ENCODE results near the gene TMEM131. TPM values are rescaled to one million over a fixed set of nuclear protein-coding genes. Genes with fewer than 3 reads are reported as not detected.

TMEM131 gene
- total RNA-seq, 1 donor from 2014 or later: 35.3 TPM

GRCh38 chr2:97726261-97727064, 269.3 kb downstream of the TMEM131 start:
- Histone ChIP-seq H3K4me1 (ENCODE audit: insufficient read depth, low read length) (no peaks in the 10 kb centered on the region), H3K27me3 (ENCODE audit: insufficient read depth, low read length) (peaks cover 2% of the 10 kb centered on the region), H3K9me3 (ENCODE audit: insufficient read depth, low read depth, low read length) (peaks cover 6% of the 10 kb centered on the region), H2AFZ (ENCODE audit: low read depth, low read length) (no peak overlapping the region), H3K79me2 (ENCODE audit: insufficient read depth, low read length) (no peaks in the 10 kb centered on the region), H3K4me3 (ENCODE audit: insufficient read depth, low read depth, low read length) (no peak overlapping the region), H3K36me3 (ENCODE audit: insufficient read depth, low read length) (no peaks in the 10 kb centered on the region), H4K20me1 (ENCODE audit: insufficient read depth, low read length) (no peaks in the 10 kb centered on the region), H3K27ac (ENCODE audit: low read depth, low read length) (no peak overlapping the region), H3K4me2 (ENCODE audit: low read length) (no peak overlapping the region), H3K9ac (ENCODE audit: low read length) (no peak overlapping the region)
- FAIRE-seq: no peak
- TF ChIP-seq CTCF (IDR thresholded peaks at IDR 0.05; ENCODE audit: insufficient read depth, low read depth, low read length) (no peak), EZH2 (IDR thresholded peaks at IDR 0.05; ENCODE audit: insufficient read depth, low read length) (no peak)
- H3K4me3 Mint-ChIP-seq (ENCODE audit: unreplicated experiment): no peak overlapping the region
- peaks cover 24% of the 10 kb centered on the region for H3K9me3 Mint-ChIP-seq (ENCODE audit: unreplicated experiment)
- H3K36me3 Mint-ChIP-seq (ENCODE audit: low read depth, unreplicated experiment): peaks cover 9% of the 10 kb centered on the region
- H3K27ac Mint-ChIP-seq (ENCODE audit: unreplicated experiment): no peak overlapping the region
- peaks cover 14% of the 10 kb centered on the region for H3K27me3 Mint-ChIP-seq (ENCODE audit: low read depth, unreplicated experiment)
- H3K4me1 Mint-ChIP-seq (ENCODE audit: low read depth, unreplicated experiment): peaks cover 3% of the 10 kb centered on the region
- peak; percentile 39 for DNase-seq (ENCODE audit: low read depth)

GRCh38 chr2:97724946-97725688, 270.6 kb downstream of the TMEM131 start:
- peaks cover 16% of the 10 kb centered on the region for H3K9me3 Mint-ChIP-seq (ENCODE audit: unreplicated experiment)
- H3K27me3 Mint-ChIP-seq (ENCODE audit: low read depth, unreplicated experiment): peaks cover 15% of the 10 kb centered on the region
- TF ChIP-seq CTCF (IDR thresholded peaks at IDR 0.05; ENCODE audit: insufficient read depth, low read depth, low read length): no peak
- TF ChIP-seq EZH2 (IDR thresholded peaks at IDR 0.05; ENCODE audit: insufficient read depth, low read length): no peak
- Histone ChIP-seq H3K27ac (ENCODE audit: low read depth, low read length) (no peak overlapping the region), H3K4me2 (ENCODE audit: low read length) (no peak overlapping the region), H3K36me3 (ENCODE audit: insufficient read depth, low read length) (no peaks in the 10 kb centered on the region), H3K4me3 (ENCODE audit: insufficient read depth, low read depth, low read length) (no peak overlapping the region), H3K79me2 (ENCODE audit: insufficient read depth, low read length) (no peaks in the 10 kb centered on the region), H2AFZ (ENCODE audit: low read depth, low read length) (no peak overlapping the region), H4K20me1 (ENCODE audit: insufficient read depth, low read length) (no peaks in the 10 kb centered on the region), H3K9me3 (ENCODE audit: insufficient read depth, low read depth, low read length) (peaks cover 2% of the 10 kb centered on the region), H3K27me3 (ENCODE audit: insufficient read depth, low read length) (peaks cover 2% of the 10 kb centered on the region), H3K9ac (ENCODE audit: low read length) (no peak overlapping the region), H3K4me1 (ENCODE audit: insufficient read depth, low read length) (no peaks in the 10 kb centered on the region)
- FAIRE-seq (no peak), DNase-seq (ENCODE audit: low read depth) (no peak)
- peaks cover 3% of the 10 kb centered on the region for H3K4me1 Mint-ChIP-seq (ENCODE audit: low read depth, unreplicated experiment)
- no peak overlapping the region for H3K4me3 Mint-ChIP-seq (ENCODE audit: unreplicated experiment)
- H3K27ac Mint-ChIP-seq (ENCODE audit: unreplicated experiment): peak overlapping the region; percentile 81
- peaks cover 8% of the 10 kb centered on the region for H3K36me3 Mint-ChIP-seq (ENCODE audit: low read depth, unreplicated experiment)

All from astrocyte (in vitro differentiated cells and primary cell).